AG10803 (cell line): ENCODE measurements around the gene CRY2.

Experiments used
- DNase-seq: peaks from one replicate; pipeline ENCODE4 v3.0.0; 2010; ENCODE audit warnings: low read depth
- H3K4me3 ChIP-seq: 2 replicates; pipeline ENCODE4 v1.5.1; 2011; ENCODE audit warnings: mild to moderate bottlenecking, low read length, control low read depth
- TF ChIP-seq, protein P1 (sequence below): conservative IDR thresholded peaks from 2 replicates; pipeline ENCODE4 v1.5.1; 2011; ENCODE audit warnings: mild to moderate bottlenecking, low read length, control low read depth, inconsistent platforms

The CRY2 gene

DNA sequence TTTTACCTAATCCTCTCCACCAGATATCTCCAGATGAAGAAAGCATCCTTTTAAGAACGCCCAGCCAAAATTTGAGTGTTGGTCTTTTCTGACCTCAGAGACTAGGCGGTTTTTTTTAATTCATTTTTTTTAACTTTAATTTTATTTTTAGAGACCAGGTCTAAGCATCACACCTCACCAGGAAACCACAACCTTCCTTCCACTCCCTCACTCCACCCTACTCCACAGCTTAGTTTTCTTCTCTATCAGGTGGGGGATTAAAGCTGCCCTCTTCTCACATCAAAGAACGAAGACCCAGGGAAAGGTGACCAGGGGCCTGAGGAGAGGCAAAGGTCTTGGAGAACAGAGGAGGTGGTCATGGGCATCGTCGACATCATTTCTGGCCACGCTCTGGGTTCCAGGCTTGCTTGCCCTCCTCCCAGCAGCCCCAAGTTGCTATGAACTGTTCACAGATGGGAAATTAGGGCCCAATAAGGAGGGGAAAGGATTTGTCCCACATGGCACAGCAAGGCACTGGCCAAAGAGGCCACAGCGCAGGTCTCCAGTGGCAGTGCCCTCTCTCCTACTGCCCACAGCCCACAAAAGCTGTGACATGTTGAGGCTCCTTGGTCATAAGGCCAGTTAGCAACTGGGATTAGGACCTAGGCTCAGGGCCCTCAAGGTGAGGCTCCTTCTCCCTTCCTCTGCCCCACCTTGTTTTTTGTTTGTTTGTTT is 71.8 kb downstream of the CRY2 start:
- H3K4me3 ChIP-seq = no peak overlapping the region; the same call in 1 of the 2 replicates
- DNase-seq = no peak
- TF ChIP-seq, protein P1, sequence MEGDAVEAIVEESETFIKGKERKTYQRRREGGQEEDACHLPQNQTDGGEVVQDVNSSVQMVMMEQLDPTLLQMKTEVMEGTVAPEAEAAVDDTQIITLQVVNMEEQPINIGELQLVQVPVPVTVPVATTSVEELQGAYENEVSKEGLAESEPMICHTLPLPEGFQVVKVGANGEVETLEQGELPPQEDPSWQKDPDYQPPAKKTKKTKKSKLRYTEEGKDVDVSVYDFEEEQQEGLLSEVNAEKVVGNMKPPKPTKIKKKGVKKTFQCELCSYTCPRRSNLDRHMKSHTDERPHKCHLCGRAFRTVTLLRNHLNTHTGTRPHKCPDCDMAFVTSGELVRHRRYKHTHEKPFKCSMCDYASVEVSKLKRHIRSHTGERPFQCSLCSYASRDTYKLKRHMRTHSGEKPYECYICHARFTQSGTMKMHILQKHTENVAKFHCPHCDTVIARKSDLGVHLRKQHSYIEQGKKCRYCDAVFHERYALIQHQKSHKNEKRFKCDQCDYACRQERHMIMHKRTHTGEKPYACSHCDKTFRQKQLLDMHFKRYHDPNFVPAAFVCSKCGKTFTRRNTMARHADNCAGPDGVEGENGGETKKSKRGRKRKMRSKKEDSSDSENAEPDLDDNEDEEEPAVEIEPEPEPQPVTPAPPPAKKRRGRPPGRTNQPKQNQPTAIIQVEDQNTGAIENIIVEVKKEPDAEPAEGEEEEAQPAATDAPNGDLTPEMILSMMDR = no peak

DNA sequence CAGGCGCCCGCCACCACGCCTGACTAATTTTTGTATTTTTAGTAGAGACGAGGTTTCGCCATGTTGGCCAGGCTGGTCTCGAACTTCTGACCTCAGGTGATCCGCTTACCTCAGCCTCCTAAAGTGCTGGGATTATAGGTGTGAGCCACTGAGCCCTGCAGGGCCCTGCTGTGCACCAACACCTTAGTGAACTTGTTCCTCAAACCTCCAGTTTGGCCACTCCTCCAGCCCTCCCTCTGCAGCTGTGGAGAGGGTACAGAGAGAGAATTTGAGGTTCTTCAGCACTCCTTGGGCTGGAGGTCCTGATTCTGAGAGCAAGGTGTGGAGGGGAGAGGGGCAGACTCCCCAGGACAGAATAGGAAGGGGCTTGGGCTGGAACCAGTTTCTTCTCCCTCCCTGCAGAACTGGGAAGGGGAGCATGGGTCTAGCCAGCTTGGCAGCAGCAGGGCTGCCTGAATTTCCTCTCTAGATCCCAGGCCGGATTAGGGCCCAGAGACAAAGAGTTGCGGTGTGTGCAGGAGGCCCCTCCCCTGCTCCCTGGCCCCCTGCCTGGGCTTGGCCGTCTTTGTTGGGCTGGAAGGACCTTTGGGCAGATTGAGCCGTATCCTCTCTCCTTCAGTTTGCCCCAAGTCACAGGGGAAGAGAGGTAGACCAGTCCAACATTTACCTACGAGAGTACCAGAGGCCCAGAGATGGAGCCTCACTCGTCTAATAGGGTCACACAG is 72.7 kb downstream of the CRY2 start:
- H3K4me3 ChIP-seq = no peak overlapping the region
- no peak for DNase-seq
- TF ChIP-seq, protein P1 = no peak

DNA sequence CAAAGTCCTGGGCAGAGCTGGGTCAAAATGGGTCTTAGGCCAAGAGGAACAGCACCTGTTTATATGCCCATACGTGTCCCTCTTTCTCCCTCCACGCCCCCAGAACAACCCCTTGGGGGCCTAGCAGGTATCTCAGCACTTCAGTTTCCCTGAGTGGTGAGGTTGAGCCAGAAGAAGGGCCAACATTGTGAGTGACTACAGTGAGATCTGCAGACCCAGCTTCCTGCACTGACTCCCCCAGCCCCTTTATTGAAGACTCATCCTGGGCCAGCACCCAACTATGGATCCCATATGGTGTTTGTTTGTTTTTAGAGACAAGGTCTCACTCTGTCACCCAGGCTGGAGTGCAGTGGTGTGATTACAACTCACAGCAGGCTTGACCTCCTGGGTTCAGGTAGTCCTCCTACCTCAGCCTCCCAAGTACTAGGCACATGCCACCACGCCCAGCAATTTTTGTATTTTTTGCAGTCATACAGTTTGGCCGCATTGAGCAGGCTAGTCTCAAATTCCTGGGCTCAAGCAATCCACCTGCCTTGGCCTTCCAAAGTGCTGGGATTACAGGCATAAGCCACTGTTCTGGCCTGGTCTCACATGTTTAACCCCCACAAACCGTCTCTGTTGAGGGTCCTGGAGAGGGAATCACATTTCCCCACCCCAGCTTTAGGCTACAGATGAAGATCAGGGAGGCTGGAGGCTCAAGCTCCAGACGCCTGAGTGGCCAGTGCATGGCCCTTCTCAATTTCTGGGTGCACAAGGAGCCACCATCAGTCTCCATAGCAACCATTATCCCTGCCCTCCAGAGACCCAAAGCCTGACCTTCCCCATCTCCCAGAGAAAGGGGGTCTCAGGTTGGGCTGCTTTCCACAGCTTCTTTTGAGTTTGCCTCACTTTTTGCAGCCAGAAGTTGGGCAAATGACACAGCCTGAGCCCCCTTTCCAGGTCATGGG is 73.5 kb downstream of the CRY2 start:
- DNase-seq = no peak
- no peak overlapping the region for H3K4me3 ChIP-seq
- TF ChIP-seq, protein P1 = no peak

DNA sequence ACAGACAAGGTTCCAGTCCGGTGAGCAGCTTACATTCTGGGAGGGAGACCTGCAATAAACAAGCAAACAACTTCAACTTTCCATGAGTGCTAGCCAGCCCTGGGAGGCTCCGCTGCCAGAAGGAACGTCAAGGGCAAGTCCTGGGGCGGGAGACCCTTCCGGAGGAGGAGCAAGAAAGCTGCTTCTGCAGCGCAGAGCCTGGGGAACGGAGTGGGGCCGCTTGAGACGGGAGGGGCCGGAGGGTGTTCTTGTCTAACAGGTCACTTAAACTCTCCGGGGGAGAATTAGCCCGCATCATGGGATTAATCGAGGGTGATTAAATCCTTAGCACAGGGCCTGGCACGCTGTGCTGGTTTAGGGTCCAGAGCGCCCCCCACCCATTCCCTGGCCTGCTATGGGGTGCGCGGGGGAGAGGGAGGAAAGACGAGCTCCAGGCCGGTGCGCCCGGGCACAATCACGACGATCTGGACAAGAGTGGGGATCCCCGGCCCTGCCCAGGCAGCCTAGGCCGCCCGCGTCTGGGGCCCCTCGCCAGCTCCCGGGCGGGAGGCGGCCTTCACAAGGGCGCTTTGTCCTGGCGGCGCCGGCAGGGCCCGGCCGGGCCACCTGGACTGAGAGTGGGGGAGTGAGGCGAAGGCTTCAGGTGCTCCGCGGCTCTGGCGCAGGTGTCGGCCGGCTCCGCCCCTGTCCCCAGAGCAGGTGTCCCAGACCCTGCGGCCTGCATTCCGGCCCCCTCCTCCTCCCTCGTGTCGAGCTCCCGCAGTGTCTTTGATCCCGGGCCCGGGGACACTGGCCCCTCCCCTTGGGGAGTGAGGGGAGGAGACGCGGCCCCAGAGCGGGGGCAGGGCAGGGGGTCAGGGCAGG is 74.5 kb downstream of the CRY2 start:
- TF ChIP-seq, protein P1 = no peak
- no peak for DNase-seq
- no peak overlapping the region for H3K4me3 ChIP-seq

DNA sequence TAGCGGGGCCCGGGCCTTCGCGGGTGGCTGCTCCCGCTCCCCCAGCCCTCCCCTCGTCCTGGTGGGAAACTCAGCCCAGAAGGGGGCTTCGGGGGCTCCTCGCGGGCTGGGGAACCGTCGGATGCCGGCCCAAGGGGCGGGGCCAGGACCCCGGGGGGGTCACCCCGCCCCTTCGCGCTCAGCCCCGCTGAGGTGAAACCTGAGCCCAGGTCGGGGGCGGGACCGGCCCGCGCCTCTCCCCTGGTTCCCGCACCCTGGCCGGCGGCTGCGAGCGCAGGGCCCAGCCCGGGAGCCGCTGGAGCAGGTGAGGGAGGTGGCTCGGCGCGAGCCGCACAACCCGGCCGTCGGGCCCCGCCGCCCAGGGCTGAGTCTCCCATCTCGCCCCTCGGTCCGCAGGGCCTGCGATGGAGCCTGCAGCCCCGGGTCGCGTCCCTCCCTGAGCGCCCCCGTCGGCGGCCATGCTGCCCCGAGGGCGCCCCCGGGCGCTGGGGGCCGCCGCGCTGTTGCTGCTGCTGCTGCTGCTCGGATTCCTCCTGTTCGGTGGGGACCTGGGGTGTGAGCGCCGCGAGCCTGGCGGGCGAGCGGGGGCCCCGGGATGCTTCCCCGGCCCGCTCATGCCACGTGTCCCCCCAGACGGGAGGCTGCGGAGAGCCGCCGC is 75.3 kb downstream of the CRY2 start, which contains the start of gene LARGE2:
LARGE2 (plus strand) TSS at position 232 of the 658 bp plus-strand sequence; CDS start at position 459, 227 bp downstream.
- H3K4me3 ChIP-seq = no peak within 1 kb of the TSS
- DNase-seq = no peak
- TF ChIP-seq, protein P1 = no peak
